Cardiac muscle cell (in vitro differentiated cells and primary cell): ENCODE measurements around the gene ATP10D. TPM values are rescaled to one million over a fixed set of nuclear protein-coding genes. Genes with fewer than 3 reads are reported as not detected.
A peak's percentile ranks its signal among the peaks of the same experiment; 100 is the strongest.

Source experiments
- DNase-seq, 2 donors: peaks; one replicate each; pipeline versions ENCODE4 v3.0.0 to v3.0.0-alpha.2; 2010 to 2017; ENCODE audit warnings: low read depth in 1 of 2, low spot score in 1 of 2
- H3K27ac ChIP-seq: fragments of 200-600 bp; sonication (generic); 2 replicates; pipeline ENCODE4 v1.5.1; 2016
- H3K27me3 ChIP-seq: fragments of 200-600 bp; sonication (generic); 2 replicates; pipeline ENCODE4 v1.6.0; 2016; ENCODE audit warnings: control low read depth
- H3K36me3 ChIP-seq: fragments of 200-600 bp; sonication (generic); 2 replicates; pipeline ENCODE4 v1.5.1; 2016; ENCODE audit warnings: control low read depth
- H3K4me1 ChIP-seq: fragments of 200-600 bp; sonication (generic); 2 replicates; pipeline ENCODE4 v1.8.1; 2017; ENCODE audit warnings: low read depth, mild to moderate bottlenecking, mixed run types
- H3K4me3 ChIP-seq: fragments of 200-600 bp; sonication (generic); 2 replicates; pipeline ENCODE4 v1.5.1; 2016; ENCODE audit warnings: mild to moderate bottlenecking
- H3K9me3 ChIP-seq: fragments of 200-600 bp; sonication (generic); 2 replicates; pipeline ENCODE4 v1.5.1; 2017; ENCODE audit warnings: low read depth, mild to moderate bottlenecking, control low read depth
- polyA plus RNA-seq: library from polyadenylated mRNA; unstranded; fragments of >200 nt; fragmentation: Nextera tagmentation; extraction: Ambion mirVana; gene quantifications from 2 replicates; pipeline ENCODE4 v1.2.1, GENCODE V29; 2016
- total RNA-seq: library from RNA; depleted of rRNA; stranded (reverse); fragments of >200 nt; gene quantifications from 2 replicates; pipeline ENCODE4 v1.2.3, GENCODE V29; 2016
- TF ChIP-seq, protein P1 (sequence below): IDR thresholded peaks from 2 replicates; pipeline ENCODE4 v1.5.1; 2012; ENCODE audit warnings: low read depth, mild to moderate bottlenecking, low read length

Gene ATP10D
- total and polyA plus RNA-seq, 2 experiments from 2014 or later, result 5.5 to 7.7 TPM

DNA sequence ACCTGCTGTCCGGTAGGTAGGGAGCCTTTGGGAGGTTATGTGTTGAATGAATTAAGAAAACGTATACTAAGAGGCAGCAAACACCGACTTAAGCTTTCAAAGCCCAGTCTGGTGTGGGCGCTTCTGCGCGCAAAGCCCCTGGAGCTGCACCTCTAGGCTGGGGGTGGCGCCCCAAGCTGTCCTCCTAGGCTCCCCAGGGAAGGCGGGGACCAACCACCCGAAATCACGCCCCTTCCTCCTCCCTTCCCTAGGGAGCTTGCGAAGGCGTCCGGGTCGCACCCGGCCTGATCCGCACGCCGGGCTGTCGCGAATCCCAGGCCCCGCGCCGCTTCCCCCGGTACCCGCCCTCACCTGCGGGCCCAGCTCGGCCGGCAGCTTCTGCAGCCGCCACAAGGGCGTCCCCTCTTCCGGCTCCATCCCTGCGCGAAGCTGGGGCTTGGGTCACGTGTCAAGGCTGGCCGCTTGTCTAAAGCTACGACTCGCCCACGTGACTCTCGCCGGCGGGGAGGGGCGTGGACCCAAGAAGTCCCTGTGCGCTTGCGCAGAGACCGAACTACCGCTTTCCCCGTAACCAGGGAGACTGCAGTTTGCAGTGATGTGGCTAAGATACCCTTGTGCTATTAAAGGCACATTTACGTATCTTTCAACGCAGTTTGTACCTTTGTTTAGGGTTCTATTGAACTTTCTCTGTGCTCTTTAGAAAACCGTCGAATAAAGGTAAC, 21.7 kb upstream of the ATP10D start, which contains the start of gene COMMD8:
TSS of gene COMMD8 (minus strand) at position 468 of the 722 bp plus-strand sequence. CDS start at position 417, 51 bp downstream.
- no peaks in the 10 kb centered on the region for H3K9me3 ChIP-seq
- peak; percentile 98 to 99 for DNase-seq
- no peaks in the 10 kb centered on the region for H3K4me1 ChIP-seq
- peak within 1 kb of the TSS; percentile 27 for H3K27ac ChIP-seq
- H3K36me3 ChIP-seq, result no peaks in the 10 kb centered on the region
- peak within 1 kb of the TSS; percentile 80 for H3K4me3 ChIP-seq
- H3K27me3 ChIP-seq, result no peaks in the 10 kb centered on the region
- TF ChIP-seq, protein P1, sequence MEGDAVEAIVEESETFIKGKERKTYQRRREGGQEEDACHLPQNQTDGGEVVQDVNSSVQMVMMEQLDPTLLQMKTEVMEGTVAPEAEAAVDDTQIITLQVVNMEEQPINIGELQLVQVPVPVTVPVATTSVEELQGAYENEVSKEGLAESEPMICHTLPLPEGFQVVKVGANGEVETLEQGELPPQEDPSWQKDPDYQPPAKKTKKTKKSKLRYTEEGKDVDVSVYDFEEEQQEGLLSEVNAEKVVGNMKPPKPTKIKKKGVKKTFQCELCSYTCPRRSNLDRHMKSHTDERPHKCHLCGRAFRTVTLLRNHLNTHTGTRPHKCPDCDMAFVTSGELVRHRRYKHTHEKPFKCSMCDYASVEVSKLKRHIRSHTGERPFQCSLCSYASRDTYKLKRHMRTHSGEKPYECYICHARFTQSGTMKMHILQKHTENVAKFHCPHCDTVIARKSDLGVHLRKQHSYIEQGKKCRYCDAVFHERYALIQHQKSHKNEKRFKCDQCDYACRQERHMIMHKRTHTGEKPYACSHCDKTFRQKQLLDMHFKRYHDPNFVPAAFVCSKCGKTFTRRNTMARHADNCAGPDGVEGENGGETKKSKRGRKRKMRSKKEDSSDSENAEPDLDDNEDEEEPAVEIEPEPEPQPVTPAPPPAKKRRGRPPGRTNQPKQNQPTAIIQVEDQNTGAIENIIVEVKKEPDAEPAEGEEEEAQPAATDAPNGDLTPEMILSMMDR, result peak; percentile 33

DNA sequence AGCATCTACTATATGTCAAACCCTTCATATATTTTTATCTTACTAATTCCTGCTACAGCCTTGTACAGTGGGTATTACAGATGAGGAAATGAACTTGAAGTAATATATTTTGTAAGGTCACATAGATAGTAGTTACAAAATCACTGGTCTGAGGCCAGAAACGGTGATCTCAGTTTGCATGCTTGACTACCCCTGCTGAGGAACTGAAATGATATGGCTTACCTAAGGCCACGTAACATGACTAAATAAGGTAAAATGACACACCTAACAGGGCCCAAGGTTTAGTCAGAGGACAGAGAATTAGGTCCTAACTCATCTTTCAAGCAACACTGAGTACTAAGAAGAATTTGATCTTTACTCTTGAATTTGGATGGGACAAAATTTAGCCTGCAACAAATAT, 20.1 kb upstream of the ATP10D start:
- no peaks in the 10 kb centered on the region for H3K36me3 ChIP-seq
- H3K4me3 ChIP-seq, result no peak overlapping the region
- H3K9me3 ChIP-seq, result no peaks in the 10 kb centered on the region
- TF ChIP-seq, protein P1, result no peak
- no peak overlapping the region for H3K27ac ChIP-seq
- DNase-seq, result no peak
- no peaks in the 10 kb centered on the region for H3K27me3 ChIP-seq
- H3K4me1 ChIP-seq, result no peaks in the 10 kb centered on the region

DNA sequence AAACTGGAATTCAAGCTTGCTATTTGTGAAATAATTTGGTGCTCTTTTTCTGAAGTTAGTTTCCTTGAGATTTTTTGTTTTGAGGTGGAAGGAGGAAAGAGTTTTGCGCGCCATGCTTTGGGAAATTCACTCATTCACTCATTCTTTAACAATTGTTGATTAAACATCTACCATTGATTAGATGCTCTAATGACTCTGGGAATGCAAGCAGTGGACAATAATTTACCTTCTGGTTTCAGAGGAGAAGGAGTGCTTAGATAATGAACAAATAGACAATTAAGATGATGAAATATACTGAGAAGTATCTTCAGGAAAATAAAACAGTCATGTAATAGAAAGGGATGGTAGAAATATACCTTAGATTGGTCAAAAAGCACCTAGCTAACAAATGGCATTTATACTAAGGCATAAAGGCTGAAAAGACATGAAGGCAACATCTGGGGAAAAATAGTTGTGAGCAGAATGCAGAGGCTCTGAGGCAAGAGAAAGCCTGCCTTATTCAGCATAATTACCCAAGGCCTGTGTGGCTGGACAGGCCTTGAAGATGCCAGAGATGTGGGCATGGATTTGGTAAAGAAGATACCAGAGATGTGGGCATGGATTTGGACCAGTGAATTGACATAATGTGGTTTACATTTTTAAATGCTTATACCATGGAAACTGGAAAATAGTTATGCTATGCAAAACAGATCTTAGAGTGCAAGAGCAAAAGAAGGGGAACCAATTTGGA, 18.9 kb upstream of the ATP10D start:
- TF ChIP-seq, protein P1, result no peak
- H3K27ac ChIP-seq, result no peak overlapping the region
- DNase-seq, result no peak
- no peaks in the 10 kb centered on the region for H3K4me1 ChIP-seq
- H3K9me3 ChIP-seq, result no peaks in the 10 kb centered on the region
- H3K36me3 ChIP-seq, result no peaks in the 10 kb centered on the region
- H3K27me3 ChIP-seq, result no peaks in the 10 kb centered on the region
- no peak overlapping the region for H3K4me3 ChIP-seq

DNA sequence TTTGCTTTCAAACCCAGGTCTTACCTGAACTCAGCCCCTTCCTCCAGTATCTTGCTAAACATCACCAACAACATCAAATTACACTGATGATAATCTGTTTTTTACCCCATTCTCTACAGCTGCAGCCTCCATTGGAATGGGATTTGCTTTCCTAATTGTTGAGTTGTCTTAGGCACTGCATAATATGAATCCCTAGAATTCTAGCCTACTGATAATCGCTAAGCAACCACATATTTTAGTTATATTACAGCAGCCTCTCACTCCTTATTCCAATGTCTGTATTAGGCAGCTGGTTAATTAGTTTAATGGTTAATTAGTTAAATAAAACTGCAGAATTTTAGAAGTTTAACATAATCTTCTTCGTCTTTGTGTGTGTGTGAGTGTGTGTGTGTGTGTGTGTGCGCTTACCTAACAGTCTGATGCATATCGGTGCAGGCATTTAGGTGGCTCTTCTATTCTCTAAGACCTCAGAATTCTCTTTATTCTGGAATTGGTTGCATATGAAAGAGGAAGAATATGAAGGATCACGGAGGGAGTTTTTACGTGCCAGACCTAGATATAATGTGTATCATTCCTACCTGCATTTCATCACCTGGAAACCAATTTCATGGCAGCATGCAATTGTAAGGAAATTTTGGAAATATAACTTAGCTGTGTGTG, 16.2 kb upstream of the ATP10D start:
- no peaks in the 10 kb centered on the region for H3K4me1 ChIP-seq
- DNase-seq, result peak; percentile 27 to 69
- TF ChIP-seq, protein P1, result no peak
- no peak overlapping the region for H3K27ac ChIP-seq
- H3K27me3 ChIP-seq, result no peaks in the 10 kb centered on the region
- H3K36me3 ChIP-seq, result no peaks in the 10 kb centered on the region
- no peaks in the 10 kb centered on the region for H3K9me3 ChIP-seq
- H3K4me3 ChIP-seq, result no peak overlapping the region

DNA sequence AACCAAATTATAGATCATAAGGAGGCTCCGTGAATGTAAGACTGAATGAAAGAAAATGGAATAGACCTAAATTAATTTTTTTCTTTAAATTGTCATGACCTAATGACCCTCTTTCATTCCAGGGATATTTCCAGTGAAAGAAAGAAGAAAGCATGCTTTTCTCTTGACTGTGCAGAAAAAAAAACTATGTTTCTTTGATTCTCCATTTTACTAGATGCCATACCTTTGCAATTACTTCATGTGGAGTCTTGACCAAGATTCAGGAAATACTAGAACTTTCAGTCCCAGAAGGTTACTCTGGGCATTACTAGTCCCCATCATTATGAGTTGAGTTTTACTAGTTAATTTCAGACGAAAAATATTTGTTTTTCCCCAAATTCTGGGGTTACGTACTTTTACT, 15.1 kb upstream of the ATP10D start:
- no peaks in the 10 kb centered on the region for H3K27me3 ChIP-seq
- TF ChIP-seq, protein P1, result no peak
- no peak overlapping the region for H3K4me3 ChIP-seq
- H3K27ac ChIP-seq, result no peak overlapping the region
- H3K36me3 ChIP-seq, result no peaks in the 10 kb centered on the region
- H3K9me3 ChIP-seq, result no peaks in the 10 kb centered on the region
- peak in 1 of 2 donors; percentile 10 for DNase-seq
- no peaks in the 10 kb centered on the region for H3K4me1 ChIP-seq
